ENCODE results near the gene CRELD1.

- TF ChIP-seq, protein P1, sequence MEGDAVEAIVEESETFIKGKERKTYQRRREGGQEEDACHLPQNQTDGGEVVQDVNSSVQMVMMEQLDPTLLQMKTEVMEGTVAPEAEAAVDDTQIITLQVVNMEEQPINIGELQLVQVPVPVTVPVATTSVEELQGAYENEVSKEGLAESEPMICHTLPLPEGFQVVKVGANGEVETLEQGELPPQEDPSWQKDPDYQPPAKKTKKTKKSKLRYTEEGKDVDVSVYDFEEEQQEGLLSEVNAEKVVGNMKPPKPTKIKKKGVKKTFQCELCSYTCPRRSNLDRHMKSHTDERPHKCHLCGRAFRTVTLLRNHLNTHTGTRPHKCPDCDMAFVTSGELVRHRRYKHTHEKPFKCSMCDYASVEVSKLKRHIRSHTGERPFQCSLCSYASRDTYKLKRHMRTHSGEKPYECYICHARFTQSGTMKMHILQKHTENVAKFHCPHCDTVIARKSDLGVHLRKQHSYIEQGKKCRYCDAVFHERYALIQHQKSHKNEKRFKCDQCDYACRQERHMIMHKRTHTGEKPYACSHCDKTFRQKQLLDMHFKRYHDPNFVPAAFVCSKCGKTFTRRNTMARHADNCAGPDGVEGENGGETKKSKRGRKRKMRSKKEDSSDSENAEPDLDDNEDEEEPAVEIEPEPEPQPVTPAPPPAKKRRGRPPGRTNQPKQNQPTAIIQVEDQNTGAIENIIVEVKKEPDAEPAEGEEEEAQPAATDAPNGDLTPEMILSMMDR (IDR thresholded peaks at IDR 0.05 in 2 of 3, conservative IDR thresholded peaks at IDR 0.05 in 1 of 3; ENCODE audit: borderline replicate concordance in 1 of 3, insufficient read depth in 1 of 3, low read depth in 2 of 3, low read length in 2 of 3), result no peak
- TF ChIP-seq POLR2AphosphoS5 (IDR thresholded peaks at IDR 0.05; ENCODE audit: low read depth, low read length), result no peak
- no peak for TF ChIP-seq ZNF274 (IDR thresholded peaks at IDR 0.05; ENCODE audit: low read depth, low read length)
- TF ChIP-seq, protein P2, sequence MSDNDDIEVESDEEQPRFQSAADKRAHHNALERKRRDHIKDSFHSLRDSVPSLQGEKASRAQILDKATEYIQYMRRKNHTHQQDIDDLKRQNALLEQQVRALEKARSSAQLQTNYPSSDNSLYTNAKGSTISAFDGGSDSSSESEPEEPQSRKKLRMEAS (IDR thresholded peaks at IDR 0.05), result no peak
- no peak for TF ChIP-seq POLR2A (IDR thresholded peaks at IDR 0.05; ENCODE audit: borderline replicate concordance, extremely low read depth, insufficient read depth, insufficient read length)
- no peak for TF ChIP-seq CEBPB (IDR thresholded peaks at IDR 0.05; ENCODE audit: low read depth)
- TF ChIP-seq EZH2phosphoT487 (IDR thresholded peaks at IDR 0.05; ENCODE audit: borderline replicate concordance), result no peak
- TF ChIP-seq FOSL1 (IDR thresholded peaks at IDR 0.05; ENCODE audit: low read depth), result no peak
- TF ChIP-seq, protein P3, sequence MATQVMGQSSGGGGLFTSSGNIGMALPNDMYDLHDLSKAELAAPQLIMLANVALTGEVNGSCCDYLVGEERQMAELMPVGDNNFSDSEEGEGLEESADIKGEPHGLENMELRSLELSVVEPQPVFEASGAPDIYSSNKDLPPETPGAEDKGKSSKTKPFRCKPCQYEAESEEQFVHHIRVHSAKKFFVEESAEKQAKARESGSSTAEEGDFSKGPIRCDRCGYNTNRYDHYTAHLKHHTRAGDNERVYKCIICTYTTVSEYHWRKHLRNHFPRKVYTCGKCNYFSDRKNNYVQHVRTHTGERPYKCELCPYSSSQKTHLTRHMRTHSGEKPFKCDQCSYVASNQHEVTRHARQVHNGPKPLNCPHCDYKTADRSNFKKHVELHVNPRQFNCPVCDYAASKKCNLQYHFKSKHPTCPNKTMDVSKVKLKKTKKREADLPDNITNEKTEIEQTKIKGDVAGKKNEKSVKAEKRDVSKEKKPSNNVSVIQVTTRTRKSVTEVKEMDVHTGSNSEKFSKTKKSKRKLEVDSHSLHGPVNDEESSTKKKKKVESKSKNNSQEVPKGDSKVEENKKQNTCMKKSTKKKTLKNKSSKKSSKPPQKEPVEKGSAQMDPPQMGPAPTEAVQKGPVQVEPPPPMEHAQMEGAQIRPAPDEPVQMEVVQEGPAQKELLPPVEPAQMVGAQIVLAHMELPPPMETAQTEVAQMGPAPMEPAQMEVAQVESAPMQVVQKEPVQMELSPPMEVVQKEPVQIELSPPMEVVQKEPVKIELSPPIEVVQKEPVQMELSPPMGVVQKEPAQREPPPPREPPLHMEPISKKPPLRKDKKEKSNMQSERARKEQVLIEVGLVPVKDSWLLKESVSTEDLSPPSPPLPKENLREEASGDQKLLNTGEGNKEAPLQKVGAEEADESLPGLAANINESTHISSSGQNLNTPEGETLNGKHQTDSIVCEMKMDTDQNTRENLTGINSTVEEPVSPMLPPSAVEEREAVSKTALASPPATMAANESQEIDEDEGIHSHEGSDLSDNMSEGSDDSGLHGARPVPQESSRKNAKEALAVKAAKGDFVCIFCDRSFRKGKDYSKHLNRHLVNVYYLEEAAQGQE (IDR thresholded peaks at IDR 0.05; ENCODE audit: low read depth), result no peak
- TF ChIP-seq EZH2 (IDR thresholded peaks at IDR 0.05), result no peak
- no peak for TF ChIP-seq JUND (IDR thresholded peaks at IDR 0.05)
Observed at GRCh38 chr3:9903904-9904303, 29.7 kb upstream of the CRELD1 start.

Data from HCT116 (cell line).